HCT116 (cell line): ENCODE data around the gene IQCC. TPM values are rescaled to one million over a fixed set of nuclear protein-coding genes. Genes with fewer than 3 reads are reported as not detected.

Experiments used
- ATAC-seq: fragments of 200-7000 bp; cut with Tn5 transposase; 2 replicates; pipeline ENCODE4 v1.9.1; 2020; ENCODE audit warnings: mild to moderate bottlenecking, moderate library complexity
- BruUV-seq: library from RNA; stranded (reverse); fragments of 400-500 nt; replicated peaks from 2 replicates; lab custom pipeline; 2021; lab: Mats Ljungman, UMichigan
- CTCF ChIA-PET: fragments of 300-600 bp; sonication (Branson Sonifier 250); formaldehyde crosslinking; loops from one replicate; lab custom pipeline; 2021; ENCODE audit warnings: antibody characterized with exemption; lab: Charles Lee
- POLR2A ChIA-PET: fragments of 300-600, 350-600 bp; sonication (Branson Sonifier 250); formaldehyde crosslinking; loops from one replicate; lab custom pipeline; 2021; ENCODE audit warnings: antibody characterized with exemption; lab: Charles Lee
- RAD21 ChIA-PET, 2 experiments: fragments of 300-600 bp; sonication (Branson Sonifier 250); formaldehyde crosslinking; loops; one replicate each; lab custom pipeline; 2023; ENCODE audit warnings: low total read pairs in 2 of 2; ENCODE audit not compliant: uncharacterized antibody in 2 of 2, unreplicated experiment in 2 of 2, low non-redundant PET in 1 of 2; lab: Charles Lee
- DNase-seq: peaks from one replicate; pipeline ENCODE4 v3.0.0-alpha.2; 2010; ENCODE audit warnings: low read depth, low spot score
- H2AFZ ChIP-seq: fragments of 200-600 bp; shearing (Covaris generic), sonication (generic); 2 replicates; pipeline ENCODE4 v1.6.1; 2017; ENCODE audit warnings: low read depth, mixed run types, mixed read lengths, antibody characterized with exemption, low read length; ENCODE audit not compliant: poor library complexity, severe bottlenecking
- H3K27ac ChIP-seq: 2 replicates; pipeline ENCODE4 v1.5.1; 2012; ENCODE audit warnings: low read depth, low read length
- H3K27me3 ChIP-seq: fragments of 200-600 bp; sonication (generic); 2 replicates; pipeline ENCODE4 v1.6.1; 2016; ENCODE audit warnings: mixed run types, low read length, mixed read lengths; ENCODE audit not compliant: insufficient read depth
- H3K36me3 ChIP-seq, 2 experiments: fragments of 200-500 bp in 1 of 2; fragments of 200-600 bp in 1 of 2; sonication (Bioruptor generic) in 1 of 2; sonication (generic) in 1 of 2; 2 replicates each; pipeline versions ENCODE4 v1.5.1 to v1.6.1; 2014 to 2016; ENCODE audit warnings: low read length in 2 of 2, inconsistent platforms in 1 of 2, mixed read lengths in 1 of 2, mixed run types in 1 of 2; ENCODE audit not compliant: insufficient read depth in 2 of 2, control insufficient read depth in 1 of 2
- H3K4me1 ChIP-seq, 2 experiments: fragments of 200-600 bp in 1 of 2; sonication (generic) in 1 of 2; 2 replicates each; pipeline versions ENCODE4 v1.5.1 to v1.6.1; 2012 to 2017; ENCODE audit warnings: low read length in 2 of 2, inconsistent platforms in 1 of 2, mild to moderate bottlenecking in 1 of 2, mixed read lengths in 1 of 2, mixed run types in 1 of 2, moderate library complexity in 1 of 2; ENCODE audit not compliant: insufficient read depth in 2 of 2, control insufficient read depth in 1 of 2
- H3K4me2 ChIP-seq: fragments of 200-600 bp; sonication (generic); 2 replicates; pipeline ENCODE4 v1.6.1; 2017; ENCODE audit warnings: mixed run types, low read length, mixed read lengths
- H3K4me3 ChIP-seq, 2 experiments: fragments of 200-600 bp in 1 of 2; sonication (generic) in 1 of 2; replicated peaks in 1 of 2; 2 replicates each; pipeline ENCODE4 v1.5.1; 2011 to 2016; ENCODE audit warnings: low read length in 2 of 2, control low read depth in 1 of 2, low read depth in 1 of 2, mild to moderate bottlenecking in 1 of 2, mixed read lengths in 1 of 2, mixed run types in 1 of 2
- H3K79me2 ChIP-seq: fragments of 200-600 bp; sonication (generic); 2 replicates; pipeline ENCODE4 v1.6.1; 2017; ENCODE audit warnings: mild to moderate bottlenecking, mixed run types, low read length, moderate library complexity, mixed read lengths; ENCODE audit not compliant: insufficient read depth
- H3K9ac ChIP-seq: fragments of 200-600 bp; sonication (generic); 2 replicates; pipeline ENCODE4 v1.6.1; 2016; ENCODE audit warnings: low read length, mixed read lengths
- H3K9me2 ChIP-seq: fragments of 200-600 bp; sonication (generic), shearing (Covaris generic); 2 replicates; pipeline ENCODE4 v1.6.1; 2017; ENCODE audit warnings: mixed run types, mild to moderate bottlenecking, moderate library complexity; ENCODE audit not compliant: insufficient read depth
- H3K9me3 ChIP-seq, 2 experiments: fragments of 200-500 bp in 1 of 2; fragments of 200-600 bp in 1 of 2; sonication (Bioruptor generic) in 1 of 2; sonication (generic) in 1 of 2; 2 replicates each; pipeline ENCODE4 v1.6.1; 2014 to 2017; ENCODE audit warnings: low read length in 2 of 2, mixed read lengths in 2 of 2, inconsistent platforms in 1 of 2, low read depth in 1 of 2, mild to moderate bottlenecking in 1 of 2, mixed run types in 1 of 2, moderate library complexity in 1 of 2; ENCODE audit not compliant: control insufficient read depth in 1 of 2, insufficient read depth in 1 of 2
- H4K20me1 ChIP-seq: fragments of 200-600 bp; sonication (generic), shearing (Covaris generic); 2 replicates; pipeline ENCODE4 v1.6.1; 2017; ENCODE audit warnings: mixed run types, mild to moderate bottlenecking, moderate library complexity; ENCODE audit not compliant: insufficient read depth
- CTCF ChIP-seq, 3 experiments: fragments of 200-600 bp in 1 of 3; sonication (generic) in 1 of 3; IDR thresholded peaks in 2 of 3; conservative IDR thresholded peaks in 1 of 3; 2 replicates each; pipeline ENCODE4 v1.5.1; 2012 to 2017; ENCODE audit warnings: low read depth in 2 of 3, low read length in 2 of 3, antibody characterized with exemption in 1 of 3, borderline replicate concordance in 1 of 3, control low read depth in 1 of 3, mild to moderate bottlenecking in 1 of 3, mixed read lengths in 1 of 3, mixed run types in 1 of 3, moderate library complexity in 1 of 3; ENCODE audit not compliant: insufficient read depth in 1 of 3
- EGR1 ChIP-seq: IDR thresholded peaks from 2 replicates; pipeline ENCODE4 v1.6.1; 2012; ENCODE audit warnings: low read depth
- ELF1 ChIP-seq: IDR thresholded peaks from 2 replicates; pipeline ENCODE4 v1.6.1; 2012; ENCODE audit warnings: low read depth, borderline replicate concordance
- EZH2phosphoT487 ChIP-seq: fragments of 200-600 bp; IDR thresholded peaks from 2 replicates; pipeline ENCODE4 v1.6.1; 2018; ENCODE audit warnings: antibody characterized with exemption, borderline replicate concordance
- RAD21 ChIP-seq: IDR thresholded peaks from 2 replicates; pipeline ENCODE4 v1.6.1; 2012; ENCODE audit warnings: low read depth, mild to moderate bottlenecking
- REST ChIP-seq: IDR thresholded peaks from 2 replicates; pipeline ENCODE4 v1.6.1; 2012; ENCODE audit warnings: low read depth
- SP1 ChIP-seq: IDR thresholded peaks from 2 replicates; pipeline ENCODE4 v1.6.1; 2012; ENCODE audit warnings: low read depth
- SRF ChIP-seq: IDR thresholded peaks from 2 replicates; pipeline ENCODE4 v1.6.1; 2012; ENCODE audit warnings: low read depth
- TCF7L2 ChIP-seq: IDR thresholded peaks from 2 replicates; pipeline ENCODE4 v1.7.0; 2011; ENCODE audit warnings: borderline replicate concordance, inconsistent platforms; ENCODE audit not compliant: insufficient read depth, insufficient read length; ENCODE audit errors: extremely low read depth
- YY1 ChIP-seq: IDR thresholded peaks from 2 replicates; pipeline ENCODE4 v1.6.1; 2011; ENCODE audit warnings: low read length, low read depth, moderate library complexity, mild to moderate bottlenecking; ENCODE audit not compliant: insufficient replicate concordance; ENCODE audit errors: extremely low read depth
- ZNF274 ChIP-seq: fragments of 200-500 bp; sonication (Bioruptor generic); IDR thresholded peaks from 2 replicates; pipeline ENCODE4 v1.6.1; 2014; ENCODE audit warnings: mild to moderate bottlenecking, low read depth, low read length, inconsistent platforms
- intact Hi-C: fragments of 100-400 bp; cut with micrococcal nuclease; formaldehyde crosslinking; loops from 2 replicates; pipeline ENCODE4 v1.10.0; 2022
- total RNA-seq: library from RNA; stranded (reverse); gene quantifications from one replicate; pipeline ENCODE4 v1.2.1, GENCODE V29; 2021; ENCODE audit not compliant: unreplicated experiment

The IQCC gene
- total RNA-seq, 1 experiment from 2014 or later: 4.7 TPM

- POLR2A ChIA-PET: no interaction called here
- no peak overlapping the region for H3K4me3 ChIP-seq
These were observed 44.5 kb downstream of the IQCC start for GRCh38 chr1:32249831-32250525.

More at GRCh38 chr1:32249831-32250525, 44.5 kb downstream of the IQCC start:
- no peaks in the 10 kb centered on the region for H4K20me1 ChIP-seq
- BruUV-seq: no TSS peak
- H3K4me2 ChIP-seq: no peak overlapping the region
- H3K9ac ChIP-seq: no peak overlapping the region
- no peaks in the 10 kb centered on the region for H3K79me2 ChIP-seq
- ChIA-PET RAD21 (no interaction called here), CTCF (interaction anchor here (1.1 to 1.7 kb wide), 2 partner anchors 9 to 10 kb away, joined by 3 to 10 read pairs; no protein-coding TSS in a partner anchor)
- no peaks in the 10 kb centered on the region for H3K9me2 ChIP-seq
- ATAC-seq (no peak), DNase-seq (no peak)
- intact Hi-C loops: no loop called here
- no peak overlapping the region for H2AFZ ChIP-seq
- H3K36me3 ChIP-seq: no peaks in the 10 kb centered on the region
- H3K27ac ChIP-seq: no peak overlapping the region
- H3K27me3 ChIP-seq: no peaks in the 10 kb centered on the region
- H3K4me1 ChIP-seq: peaks cover 0 to 16% of the 10 kb centered on the region in 2 experiments; a peak in 3 of 4 replicates
- TF ChIP-seq RAD21 (no peak), ELF1 (no peak), ZNF274 (no peak), REST (no peak), EGR1 (no peak), SP1 (no peak), TCF7L2 (no peak), CTCF (IDR thresholded peaks at IDR 0.05 in 2 of 3, conservative IDR thresholded peaks at IDR 0.05 in 1 of 3; ENCODE audit: borderline replicate concordance in 1 of 3, insufficient read depth in 1 of 3, low read depth in 2 of 3, low read length in 2 of 3) (no peak), EZH2phosphoT487 (no peak), YY1 (no peak), SRF (no peak)
- H3K9me3 ChIP-seq: no peaks in the 10 kb centered on the region
